Measurements from ENCODE around the gene SIRT3. TPM values are rescaled to one million over a fixed set of nuclear protein-coding genes. Genes with fewer than 3 reads are reported as not detected.

Gene SIRT3
- total RNA-seq, 4 donors from 2014 or later: 12.6 to 18.4 (median 14.2) TPM

- 77 to 78% methylated on average over 10 of the region's 10 CpGs for WGBS, 2 donors
- no peak overlapping the region for H3K4me3 ChIP-seq (ENCODE audit: low read depth, poor library complexity, severe bottlenecking)
- TF ChIP-seq CTCF (IDR thresholded peaks at IDR 0.05): no peak
- no peak for TF ChIP-seq POLR2A (IDR thresholded peaks at IDR 0.05)
- peak in 1 of 2 donors; percentile 68 for DNase-seq (ENCODE audit: low spot score in 2 of 2)
- intact Hi-C loops (cut with DNase I; ENCODE audit: low total_unique reads): loop anchor here (10.0 kb wide), 1 partner anchor 103 kb away; no protein-coding TSS in a partner anchor
These were observed 15.4 kb upstream of the SIRT3 start for GRCh38 chr11:251550-251949.

GRCh38 chr11:250740-251299, 14.7 kb upstream of the SIRT3 start:
- peak; percentile 53 to 94 for DNase-seq (ENCODE audit: low spot score in 2 of 2)
- 78 to 82% methylated on average over 10 of the region's 10 CpGs for WGBS, 2 donors
- intact Hi-C loops (cut with DNase I; ENCODE audit: low total_unique reads): loop anchor here (10.0 kb wide), 1 partner anchor 104 kb away; no protein-coding TSS in a partner anchor
- H3K4me3 ChIP-seq (ENCODE audit: low read depth, poor library complexity, severe bottlenecking): no peak overlapping the region
- TF ChIP-seq CTCF (IDR thresholded peaks at IDR 0.05): peak in 1 of 3 donors; percentile 10
- TF ChIP-seq POLR2A (IDR thresholded peaks at IDR 0.05): no peak

- intact Hi-C loops (cut with DNase I; ENCODE audit: low total_unique reads): loop anchor here (10.0 kb wide), 1 partner anchor 105 kb away; no protein-coding TSS in a partner anchor
- no peak for DNase-seq (ENCODE audit: low spot score in 2 of 2)
- 82 to 92% methylated on average over 5 of the region's 5 CpGs for WGBS, 2 donors
- no peak for TF ChIP-seq POLR2A (IDR thresholded peaks at IDR 0.05)
- TF ChIP-seq CTCF (IDR thresholded peaks at IDR 0.05): no peak
- no peak overlapping the region for H3K4me3 ChIP-seq (ENCODE audit: low read depth, poor library complexity, severe bottlenecking)
These were observed 14.1 kb upstream of the SIRT3 start for GRCh38 chr11:250274-250673.

GRCh38 chr11:249062-249461, 12.9 kb upstream of the SIRT3 start:
- intact Hi-C loops (cut with DNase I; ENCODE audit: low total_unique reads): no loop called here
- TF ChIP-seq CTCF (IDR thresholded peaks at IDR 0.05) (no peak), POLR2A (IDR thresholded peaks at IDR 0.05) (no peak)
- H3K4me3 ChIP-seq (ENCODE audit: low read depth, poor library complexity, severe bottlenecking): no peak overlapping the region
- 89 to 95% methylated on average over 8 of the region's 8 CpGs for WGBS, 2 donors
- no peak for DNase-seq (ENCODE audit: low spot score in 2 of 2)

GRCh38 chr11:244376-244775, 8.2 kb upstream of the SIRT3 start:
- TF ChIP-seq CTCF (IDR thresholded peaks at IDR 0.05) (no peak), POLR2A (IDR thresholded peaks at IDR 0.05) (no peak)
- H3K4me3 ChIP-seq (ENCODE audit: low read depth, poor library complexity, severe bottlenecking): no peak overlapping the region
- no peak for DNase-seq (ENCODE audit: low spot score in 2 of 2)
- whole genome bisulfite sequencing, 2 donors: 93 to 94% methylated on average over 2 of the region's 2 CpGs
- intact Hi-C loops (cut with DNase I; ENCODE audit: low total_unique reads): no loop called here

- peak in 1 of 2 donors; percentile 17 for DNase-seq (ENCODE audit: low spot score in 2 of 2)
- H3K4me3 ChIP-seq (ENCODE audit: low read depth, poor library complexity, severe bottlenecking): no peak overlapping the region
- intact Hi-C loops (cut with DNase I; ENCODE audit: low total_unique reads): loop anchor here (1.0 kb wide), 1 partner anchor 32 kb away; no protein-coding TSS in a partner anchor
- TF ChIP-seq CTCF (IDR thresholded peaks at IDR 0.05): no peak
- TF ChIP-seq POLR2A (IDR thresholded peaks at IDR 0.05): no peak
- 89 to 91% methylated on average over 5 of the region's 5 CpGs for WGBS, 2 donors
These were observed 5.5 kb upstream of the SIRT3 start for GRCh38 chr11:241634-242033.
